HG02798 (cell line): ENCODE measurements around the gene EHD2.

Experiments
- ATAC-seq: cut with Tn5 transposase; IDR thresholded peaks from one replicate; pipeline ENCODE4 v1.9.1; 2021; ENCODE audit warnings: mild to moderate bottlenecking; ENCODE audit not compliant: unreplicated experiment, poor library complexity

EHD2 gene

GRCh38 chr19:47691090-47691489, 22.1 kb upstream of the EHD2 start:
- no peak for ATAC-seq

GRCh38 chr19:47691782-47692181, 21.4 kb upstream of the EHD2 start:
- no peak for ATAC-seq

GRCh38 chr19:47693489-47693888, 19.7 kb upstream of the EHD2 start:
- no peak for ATAC-seq

- no peak for ATAC-seq
Measured at GRCh38 chr19:47693903-47694302, 19.3 kb upstream of the EHD2 start.

GRCh38 chr19:47694466-47695273, 18.6 kb upstream of the EHD2 start:
- ATAC-seq: no peak

- no peak for ATAC-seq
Measured at GRCh38 chr19:47695533-47696262, 17.5 kb upstream of the EHD2 start.

GRCh38 chr19:47696635-47697034, 16.6 kb upstream of the EHD2 start:
- no peak for ATAC-seq

- no peak for ATAC-seq
Measured at GRCh38 chr19:47697863-47698609, 15.2 kb upstream of the EHD2 start.

GRCh38 chr19:47698631-47699359, 14.4 kb upstream of the EHD2 start:
- no peak for ATAC-seq

GRCh38 chr19:47699360-47699917, 13.8 kb upstream of the EHD2 start:
- no peak for ATAC-seq

GRCh38 chr19:47700934-47701716, 12.1 kb upstream of the EHD2 start:
- no peak for ATAC-seq

- no peak for ATAC-seq
Measured at GRCh38 chr19:47701717-47702552, 11.3 kb upstream of the EHD2 start.

GRCh38 chr19:47702671-47703070, 10.6 kb upstream of the EHD2 start:
- no peak for ATAC-seq

GRCh38 chr19:47703301-47703700, 9.9 kb upstream of the EHD2 start:
- no peak for ATAC-seq

- no peak for ATAC-seq
Measured at GRCh38 chr19:47704024-47704423, 9.2 kb upstream of the EHD2 start.

- no peak for ATAC-seq
Measured at GRCh38 chr19:47704656-47705055, 8.6 kb upstream of the EHD2 start.

GRCh38 chr19:47707135-47707925, 5.9 kb upstream of the EHD2 start:
- ATAC-seq: peak; percentile 38
